ENCODE data around the gene RNF212. TPM values are rescaled to one million over a fixed set of nuclear protein-coding genes. Genes with fewer than 3 reads are reported as not detected.

RNF212 gene
- total and polyA plus RNA-seq, 9 of the 15 experiments (the other 6 are each of a cell fraction or from before 2014, with no cell fraction given) = 0.04 TPM; not detected in 8

- Histone ChIP-seq H3K27ac (ENCODE audit: extremely low read depth, low read depth, low read length) (no peak overlapping the region), H4K20me1 (replicated peaks; ENCODE audit: control insufficient read depth, insufficient read depth, low read length) (no peaks in the 10 kb centered on the region; the same call in 1 of the 2 replicates), H3K9me3 (replicated peaks; ENCODE audit: control insufficient read depth, insufficient read depth, low read depth, low read length) (no peaks in the 10 kb centered on the region), H3K4me3 (no peak overlapping the region), H3K4me2 (ENCODE audit: insufficient read depth, low read length) (no peak overlapping the region), H3K4me1 (replicated peaks in 1 of 2; ENCODE audit: control insufficient read depth in 2 of 2, insufficient read depth in 2 of 2, low read length in 2 of 2) (no peaks in the 10 kb centered on the region), H3K79me2 (ENCODE audit: control insufficient read depth, insufficient read depth, low read length) (no peaks in the 10 kb centered on the region), H3K9ac (ENCODE audit: insufficient read depth in 1 of 2, low read depth in 2 of 2, low read length in 2 of 2) (no peak overlapping the region), H3K36me3 (ENCODE audit: control insufficient read depth, insufficient read depth, low read length) (no peaks in the 10 kb centered on the region), H2AFZ (ENCODE audit: low read depth, low read length) (no peak overlapping the region), H3K9me1 (ENCODE audit: control insufficient read depth, insufficient read depth, low read length) (no peaks in the 10 kb centered on the region), H3K27me3 (ENCODE audit: control insufficient read depth in 2 of 2, insufficient read depth in 2 of 2, low read length in 2 of 2) (peaks cover 29 to 44% of the 10 kb centered on the region in 2 experiments; a peak in 4 of 5 replicates)
- DNase-seq (ENCODE audit: extremely low read depth in 1 of 4, low spot score in 3 of 4) = no peak
- intact Hi-C loops (cut with micrococcal nuclease) (no loop called here), in situ Hi-C loops (cut with MboI) (loop anchor here (10.0 kb wide), 1 partner anchor 489 kb away; no protein-coding TSS in a partner anchor)
- WGBS (ENCODE audit: insufficient coverage, low coverage, missing lambda C conversion rate) = 4% methylated on average over 4 of the region's 4 CpGs
- peak; percentile 23 for FAIRE-seq
- ATAC-seq = no peak; the same call in 2 of the 3 replicates
- ChIA-PET POLR2A (no interaction called here), CTCF (ENCODE audit: low intra/inter-chr PET ratio) (no interaction called here)
- no TSS peak for BruUV-seq (replicated peaks)
- TF ChIP-seq CTCFL (IDR thresholded peaks at IDR 0.05; ENCODE audit: borderline replicate concordance, insufficient read depth, low read depth, low read length, poor library complexity, severe bottlenecking) = no peak
- no peak for TF ChIP-seq PCBP1 (IDR thresholded peaks at IDR 0.05; ENCODE audit: low read depth, low read length, poor library complexity, severe bottlenecking)
- TF ChIP-seq CCNT2 (IDR thresholded peaks at IDR 0.05; ENCODE audit: borderline replicate concordance, extremely low read depth, insufficient read length, low read depth, low read length) = no peak
- TF ChIP-seq COPS2 (conservative IDR thresholded peaks at IDR 0.05) = no peak
- no peak for TF ChIP-seq ELF4 (CRISPR knock-in tag; IDR thresholded peaks at IDR 0.05)
- TF ChIP-seq RAD51 (IDR thresholded peaks at IDR 0.05; ENCODE audit: borderline replicate concordance, low read depth) = no peak
- no peak for TF ChIP-seq PRDM10 (IDR thresholded peaks at IDR 0.05; ENCODE audit: partially characterized antibody)
- TF ChIP-seq HMGXB4 (CRISPR knock-in tag; IDR thresholded peaks at IDR 0.05) = no peak
- TF ChIP-seq ZNF232 (CRISPR knock-in tag; IDR thresholded peaks at IDR 0.05) = no peak
- no peak for TF ChIP-seq PATZ1 (CRISPR knock-in tag; IDR thresholded peaks at IDR 0.05; ENCODE audit: borderline replicate concordance)
- no peak for TF ChIP-seq HEY1 (CRISPR knock-in tag; IDR thresholded peaks at IDR 0.05; ENCODE audit: borderline replicate concordance)
- TF ChIP-seq TCF7 (IDR thresholded peaks at IDR 0.05; ENCODE audit: borderline replicate concordance) = no peak
- no peak for TF ChIP-seq ZNF24 (IDR thresholded peaks at IDR 0.05)
These were observed 22.7 kb upstream of the RNF212 start for GRCh38 chr4:1136048-1136447.

Measured in K562 (cell line).